ENCODE data around the gene MSI2. TPM values are rescaled to one million over a fixed set of nuclear protein-coding genes. Genes with fewer than 3 reads are reported as not detected.

Gene MSI2
- total RNA-seq, 1 donor from 2014 or later: 23.1 TPM

GRCh38 chr17:57548421-57549410 lies 292.4 kb downstream of the MSI2 start:
- DNase-seq (ENCODE audit: low spot score): no peak
- no peaks in the 10 kb centered on the region for H3K9me3 Mint-ChIP-seq (ENCODE audit: low read depth)
- no peak overlapping the region for H3K27ac Mint-ChIP-seq (ENCODE audit: unreplicated experiment)
- no peaks in the 10 kb centered on the region for H3K27me3 Mint-ChIP-seq (ENCODE audit: low read depth)
- TF ChIP-seq, protein P1, sequence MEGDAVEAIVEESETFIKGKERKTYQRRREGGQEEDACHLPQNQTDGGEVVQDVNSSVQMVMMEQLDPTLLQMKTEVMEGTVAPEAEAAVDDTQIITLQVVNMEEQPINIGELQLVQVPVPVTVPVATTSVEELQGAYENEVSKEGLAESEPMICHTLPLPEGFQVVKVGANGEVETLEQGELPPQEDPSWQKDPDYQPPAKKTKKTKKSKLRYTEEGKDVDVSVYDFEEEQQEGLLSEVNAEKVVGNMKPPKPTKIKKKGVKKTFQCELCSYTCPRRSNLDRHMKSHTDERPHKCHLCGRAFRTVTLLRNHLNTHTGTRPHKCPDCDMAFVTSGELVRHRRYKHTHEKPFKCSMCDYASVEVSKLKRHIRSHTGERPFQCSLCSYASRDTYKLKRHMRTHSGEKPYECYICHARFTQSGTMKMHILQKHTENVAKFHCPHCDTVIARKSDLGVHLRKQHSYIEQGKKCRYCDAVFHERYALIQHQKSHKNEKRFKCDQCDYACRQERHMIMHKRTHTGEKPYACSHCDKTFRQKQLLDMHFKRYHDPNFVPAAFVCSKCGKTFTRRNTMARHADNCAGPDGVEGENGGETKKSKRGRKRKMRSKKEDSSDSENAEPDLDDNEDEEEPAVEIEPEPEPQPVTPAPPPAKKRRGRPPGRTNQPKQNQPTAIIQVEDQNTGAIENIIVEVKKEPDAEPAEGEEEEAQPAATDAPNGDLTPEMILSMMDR (IDR thresholded peaks at IDR 0.05): no peak
- no peak overlapping the region for H3K4me3 Mint-ChIP-seq (ENCODE audit: unreplicated experiment)
- peaks cover 2% of the 10 kb centered on the region for H3K36me3 Mint-ChIP-seq (ENCODE audit: low read depth)
- H3K4me1 Mint-ChIP-seq (ENCODE audit: low read depth): peaks cover 10% of the 10 kb centered on the region

DNA sequence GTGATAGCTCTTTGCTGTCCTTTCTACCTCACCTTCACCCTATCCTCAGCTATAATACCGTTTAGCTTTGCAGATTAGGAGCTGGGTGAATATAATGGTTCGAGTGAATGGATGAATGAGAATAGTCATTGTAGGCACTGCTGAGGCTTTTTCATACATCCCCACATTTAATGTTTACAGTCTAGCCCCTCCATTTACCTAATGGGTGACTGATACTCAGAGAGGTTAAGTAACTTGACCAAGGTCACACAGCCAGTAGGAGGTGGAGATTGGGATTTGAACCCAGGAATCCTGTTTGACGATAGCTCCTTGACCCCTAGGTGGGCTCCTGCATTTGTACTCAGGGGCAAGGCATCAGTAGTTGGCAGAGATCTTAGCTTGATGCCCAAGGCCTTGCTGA lies 293.1 kb downstream of the MSI2 start:
- Mint-ChIP-seq H3K36me3 (ENCODE audit: low read depth) (peaks cover 2% of the 10 kb centered on the region), H3K4me3 (ENCODE audit: unreplicated experiment) (no peak overlapping the region), H3K9me3 (ENCODE audit: low read depth) (no peaks in the 10 kb centered on the region), H3K27ac (ENCODE audit: unreplicated experiment) (no peak overlapping the region), H3K27me3 (ENCODE audit: low read depth) (no peaks in the 10 kb centered on the region), H3K4me1 (ENCODE audit: low read depth) (peaks cover 11% of the 10 kb centered on the region)
- TF ChIP-seq, protein P1 (IDR thresholded peaks at IDR 0.05): no peak
- DNase-seq (ENCODE audit: low spot score): no peak

- Mint-ChIP-seq H3K36me3 (ENCODE audit: low read depth) (peaks cover 2% of the 10 kb centered on the region), H3K4me3 (ENCODE audit: unreplicated experiment) (no peak overlapping the region), H3K9me3 (ENCODE audit: low read depth) (no peaks in the 10 kb centered on the region), H3K27me3 (ENCODE audit: low read depth) (no peaks in the 10 kb centered on the region), H3K4me1 (ENCODE audit: low read depth) (peaks cover 11% of the 10 kb centered on the region), H3K27ac (ENCODE audit: unreplicated experiment) (no peak overlapping the region)
- no peak for DNase-seq (ENCODE audit: low spot score)
- TF ChIP-seq, protein P1 (IDR thresholded peaks at IDR 0.05): no peak
These were observed 293.7 kb downstream of the MSI2 start for GRCh38 chr17:57550016-57550415.

DNA sequence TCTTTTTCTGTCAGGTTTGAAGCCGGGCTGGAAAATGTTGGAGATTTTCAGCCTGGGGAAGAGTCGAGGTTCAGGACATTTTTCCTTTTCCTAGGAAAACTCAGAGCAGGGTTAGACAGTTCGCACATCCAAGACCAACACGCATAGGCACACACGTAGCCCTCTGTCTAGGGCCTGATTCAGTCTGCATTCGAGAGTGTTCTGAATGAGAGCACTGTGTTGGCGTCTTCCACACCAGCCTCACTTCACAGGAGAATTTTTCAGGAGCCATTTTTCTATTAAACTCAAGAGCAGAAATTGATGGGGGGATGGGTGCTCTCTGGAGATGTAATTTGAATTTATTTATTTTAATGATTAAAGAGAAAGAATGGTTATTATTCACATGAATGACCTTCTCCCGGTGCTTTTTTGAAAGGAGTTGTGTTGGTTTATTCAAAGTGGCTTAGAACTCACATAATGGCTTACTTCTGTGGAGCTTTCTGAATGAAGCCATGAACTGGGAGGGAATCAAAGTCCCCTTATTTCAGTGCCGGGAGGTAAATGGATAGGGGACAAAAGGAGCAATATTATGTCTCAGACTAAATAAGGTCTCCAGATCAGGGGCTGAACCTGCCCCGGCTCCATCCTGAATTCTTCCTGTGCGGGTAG lies 294.5 kb downstream of the MSI2 start:
- H3K4me3 Mint-ChIP-seq (ENCODE audit: unreplicated experiment): no peak overlapping the region
- no peak overlapping the region for H3K27ac Mint-ChIP-seq (ENCODE audit: unreplicated experiment)
- peaks cover 11% of the 10 kb centered on the region for H3K4me1 Mint-ChIP-seq (ENCODE audit: low read depth)
- no peaks in the 10 kb centered on the region for H3K9me3 Mint-ChIP-seq (ENCODE audit: low read depth)
- no peak for DNase-seq (ENCODE audit: low spot score)
- TF ChIP-seq, protein P1 (IDR thresholded peaks at IDR 0.05): no peak
- H3K27me3 Mint-ChIP-seq (ENCODE audit: low read depth): no peaks in the 10 kb centered on the region
- H3K36me3 Mint-ChIP-seq (ENCODE audit: low read depth): peaks cover 2% of the 10 kb centered on the region

DNA sequence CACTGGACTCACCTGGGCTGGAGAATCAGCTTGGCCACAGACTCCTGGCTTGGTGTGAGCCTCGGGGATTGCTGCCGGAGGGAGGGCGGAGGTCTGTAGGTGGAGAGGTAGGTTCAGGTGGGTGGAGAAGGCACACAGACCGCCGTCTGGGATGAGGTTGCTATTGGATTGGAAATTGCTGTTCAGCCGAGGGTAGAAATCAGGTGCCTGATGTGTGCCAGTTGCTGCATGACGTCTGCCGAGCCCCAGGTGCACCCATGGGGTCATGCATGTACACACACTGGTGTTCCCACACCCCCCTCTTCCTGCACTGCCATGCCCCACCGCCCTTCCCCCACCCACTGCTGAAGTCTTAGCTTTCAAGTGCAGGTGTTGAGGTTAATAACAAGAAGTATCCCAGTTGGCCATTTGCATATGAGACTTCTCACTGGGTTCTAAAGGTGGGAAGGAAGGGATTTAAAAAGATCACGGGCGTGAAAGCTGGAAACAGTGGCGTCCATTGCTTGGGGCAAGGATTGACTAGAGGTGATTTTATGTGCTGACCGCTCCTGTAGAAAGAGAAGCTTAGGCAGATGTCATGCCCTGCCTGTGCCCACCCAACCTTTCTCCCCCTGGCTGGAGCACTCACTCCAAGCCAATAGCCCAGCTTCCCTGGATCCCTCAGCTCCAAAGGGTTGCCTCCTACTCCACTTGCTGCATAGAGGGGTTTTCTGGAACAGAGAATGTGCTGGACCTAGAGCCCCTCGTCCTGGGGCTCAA lies 295.2 kb downstream of the MSI2 start:
- H3K27me3 Mint-ChIP-seq (ENCODE audit: low read depth): no peaks in the 10 kb centered on the region
- H3K4me1 Mint-ChIP-seq (ENCODE audit: low read depth): peaks cover 11% of the 10 kb centered on the region
- no peak overlapping the region for H3K27ac Mint-ChIP-seq (ENCODE audit: unreplicated experiment)
- H3K9me3 Mint-ChIP-seq (ENCODE audit: low read depth): no peaks in the 10 kb centered on the region
- DNase-seq (ENCODE audit: low spot score): no peak
- H3K4me3 Mint-ChIP-seq (ENCODE audit: unreplicated experiment): no peak overlapping the region
- peaks cover 2% of the 10 kb centered on the region for H3K36me3 Mint-ChIP-seq (ENCODE audit: low read depth)
- TF ChIP-seq, protein P1 (IDR thresholded peaks at IDR 0.05): no peak

All from chondrocyte (in vitro differentiated cells).